Measurements from ENCODE around the gene CDC25A. TPM values are rescaled to one million over a fixed set of nuclear protein-coding genes. Genes with fewer than 3 reads are reported as not detected.

The CDC25A gene
- total RNA-seq, 2 donors from 2014 or later = 0.24 to 0.74 TPM

GRCh38 chr3:48190911-48191310, 2.7 kb upstream of the CDC25A start:
- no peak for DNase-seq (ENCODE audit: low spot score)
- no peak for TF ChIP-seq CTCF (IDR thresholded peaks at IDR 0.05)
- Histone ChIP-seq H3K36me3 (no peaks in the 10 kb centered on the region), H3K4me1 (peaks cover 0 to 12% of the 10 kb centered on the region in 2 donors), H3K27me3 (no peaks in the 10 kb centered on the region), H3K4me3 (no peak overlapping the region), H3K9me3 (no peaks in the 10 kb centered on the region), H3K27ac (no peak overlapping the region)

- no peaks in the 10 kb centered on the region for H3K27me3 ChIP-seq
- no peaks in the 10 kb centered on the region for H3K36me3 ChIP-seq
- H3K27ac ChIP-seq = no peak overlapping the region
- TF ChIP-seq CTCF (IDR thresholded peaks at IDR 0.05) = no peak
- no peaks in the 10 kb centered on the region for H3K9me3 ChIP-seq
- DNase-seq (ENCODE audit: low spot score) = no peak
- H3K4me3 ChIP-seq = no peak overlapping the region
- H3K4me1 ChIP-seq = peaks cover 0 to 12% of the 10 kb centered on the region in 2 donors
These were observed 1.1 kb upstream of the CDC25A start for GRCh38 chr3:48189321-48189720.

GRCh38 chr3:48187579-48188265, 495 bp downstream of the CDC25A start:
- DNase-seq (ENCODE audit: low spot score) = no peak
- H3K36me3 ChIP-seq = no peaks in the 10 kb centered on the region
- H3K4me1 ChIP-seq = peaks cover 0 to 12% of the 10 kb centered on the region in 2 donors
- TF ChIP-seq CTCF (IDR thresholded peaks at IDR 0.05) = no peak
- H3K27ac ChIP-seq = peak overlapping the region in 1 of 2 donors; percentile 53
- H3K27me3 ChIP-seq = no peaks in the 10 kb centered on the region
- H3K9me3 ChIP-seq = no peaks in the 10 kb centered on the region
- peak overlapping the region; percentile 58 to 83 for H3K4me3 ChIP-seq

GRCh38 chr3:48187301-48187578, 977 bp downstream of the CDC25A start:
- H3K27me3 ChIP-seq = no peaks in the 10 kb centered on the region
- peak overlapping the region; percentile 58 to 83 for H3K4me3 ChIP-seq
- H3K4me1 ChIP-seq = peaks cover 0 to 12% of the 10 kb centered on the region in 2 donors
- no peak for TF ChIP-seq CTCF (IDR thresholded peaks at IDR 0.05)
- no peaks in the 10 kb centered on the region for H3K36me3 ChIP-seq
- peak overlapping the region in 1 of 2 donors; percentile 53 for H3K27ac ChIP-seq
- DNase-seq (ENCODE audit: low spot score) = no peak
- no peaks in the 10 kb centered on the region for H3K9me3 ChIP-seq

GRCh38 chr3:48186631-48187300, 1.5 kb downstream of the CDC25A start:
- Histone ChIP-seq H3K27ac (no peak overlapping the region), H3K36me3 (no peaks in the 10 kb centered on the region), H3K9me3 (no peaks in the 10 kb centered on the region), H3K4me3 (peak overlapping the region in 1 of 2 donors; percentile 83), H3K4me1 (peaks cover 0 to 12% of the 10 kb centered on the region in 2 donors), H3K27me3 (no peaks in the 10 kb centered on the region)
- DNase-seq (ENCODE audit: low spot score) = no peak
- no peak for TF ChIP-seq CTCF (IDR thresholded peaks at IDR 0.05)
